Left kidney (tissue), 2 donors: ENCODE results near the gene SORL1. TPM values are rescaled to one million over a fixed set of nuclear protein-coding genes. Genes with fewer than 3 reads are reported as not detected.
"Not testable (repeated sequence)": the region's sequence is repeated elsewhere in the genome, so short reads cannot be mapped to it uniquely, and the experiment has no call there.

ENCODE experiments used
- DNase-seq: peaks from one replicate; pipeline ENCODE4 v3.0.0-alpha.2; 2013
- polyA plus RNA-seq: library from polyadenylated mRNA; unstranded; fragments of 120-200 nt; gene quantifications from one replicate; pipeline ENCODE4 v1.2.1, GENCODE V29; 2013; ENCODE audit not compliant: insufficient read length

The SORL1 gene
- polyA plus RNA-seq, 1 donor: 41.9 TPM

- no peak for DNase-seq
Observed at GRCh38 chr11:121563900-121564822, 112.0 kb downstream of the SORL1 start.

GRCh38 chr11:121564948-121565684 lies 113.0 kb downstream of the SORL1 start:
- no peak for DNase-seq

- DNase-seq: no peak
Observed at GRCh38 chr11:121566279-121567168, 114.4 kb downstream of the SORL1 start.

- no peak for DNase-seq
Observed at GRCh38 chr11:121567995-121568394, 115.9 kb downstream of the SORL1 start.

- DNase-seq: not testable (repeated sequence)
Observed at GRCh38 chr11:121569332-121570299, 117.5 kb downstream of the SORL1 start.

- DNase-seq: no peak
Observed at GRCh38 chr11:121570453-121570852, 118.3 kb downstream of the SORL1 start.

GRCh38 chr11:121571506-121571905 lies 119.4 kb downstream of the SORL1 start:
- DNase-seq: no peak

GRCh38 chr11:121572571-121573059 lies 120.5 kb downstream of the SORL1 start:
- DNase-seq: peak; percentile 35

- no peak for DNase-seq
Observed at GRCh38 chr11:121574801-121575200, 122.7 kb downstream of the SORL1 start.

- peak; percentile 43 for DNase-seq
Observed at GRCh38 chr11:121575250-121575962, 123.3 kb downstream of the SORL1 start.

GRCh38 chr11:121575963-121576290 lies 123.8 kb downstream of the SORL1 start:
- DNase-seq: no peak

GRCh38 chr11:121576531-121576930 lies 124.4 kb downstream of the SORL1 start:
- no peak for DNase-seq

- DNase-seq: no peak
Observed at GRCh38 chr11:121577106-121577848, 125.2 kb downstream of the SORL1 start.

- DNase-seq: no peak
Observed at GRCh38 chr11:121578251-121578976, 126.3 kb downstream of the SORL1 start.

- DNase-seq: no peak
Observed at GRCh38 chr11:121580154-121580553, 128.0 kb downstream of the SORL1 start.

- no peak for DNase-seq
Observed at GRCh38 chr11:121581607-121582006, 129.5 kb downstream of the SORL1 start.

GRCh38 chr11:121582296-121582695 lies 130.2 kb downstream of the SORL1 start:
- DNase-seq: no peak

GRCh38 chr11:121583825-121584224 lies 131.7 kb downstream of the SORL1 start:
- no peak for DNase-seq

- DNase-seq: no peak
Observed at GRCh38 chr11:121586750-121587149, 134.6 kb downstream of the SORL1 start.
